HEK293 (cell line): Measurements from ENCODE around the gene KAT5.

ENCODE experiments used
- CTCF ChIA-PET: fragments of 350-600 bp; formaldehyde crosslinking; extraction: SDS; loops from one replicate; lab custom pipeline; 2021; ENCODE audit warnings: antibody characterized with exemption; lab: Yijun Ruan, JAX
- POLR2A ChIA-PET: fragments of 300-600 bp; formaldehyde crosslinking; extraction: SDS; loops from one replicate; lab custom pipeline; 2020; ENCODE audit warnings: antibody characterized with exemption, inconsistent platforms; lab: Yijun Ruan, JAX
- H3K27ac ChIP-seq: fragments of 200-500 bp; sonication (Bioruptor generic); 2 replicates; pipeline ENCODE4 v1.5.1; 2014; ENCODE audit warnings: low read depth, low read length, control low read depth, inconsistent platforms; ENCODE audit errors: extremely low read depth
- H3K36me3 ChIP-seq, 2 experiments: fragments of 200-500 bp in 1 of 2; sonication (Bioruptor generic) in 1 of 2; 1 replicate in 1 of 2; 2 replicates in 1 of 2; pipeline ENCODE4 v1.5.1; 2014 to 2017; ENCODE audit warnings: inconsistent platforms in 2 of 2, low read length in 2 of 2; ENCODE audit not compliant: control insufficient read depth in 2 of 2, insufficient read depth in 1 of 2
- H3K4me1 ChIP-seq: fragments of 200-500 bp; sonication (Bioruptor generic); 2 replicates; pipeline ENCODE4 v1.5.1; 2014; ENCODE audit warnings: mild to moderate bottlenecking, low read length, inconsistent platforms; ENCODE audit not compliant: control insufficient read depth, insufficient read depth
- H3K4me3 ChIP-seq: 2 replicates; pipeline ENCODE4 v1.5.1; 2011; ENCODE audit warnings: low read depth, mild to moderate bottlenecking, control low read depth, low read length, moderate library complexity
- H3K9me3 ChIP-seq: fragments of 200-500 bp; sonication (Bioruptor generic); 2 replicates; pipeline ENCODE4 v1.5.1; 2014; ENCODE audit warnings: low read depth, low read length, inconsistent platforms; ENCODE audit not compliant: control insufficient read depth, insufficient read depth
- GLIS1 ChIP-seq: fragments of 450-650 bp; formaldehyde crosslinking; IDR thresholded peaks from 2 replicates; pipeline ENCODE4 v1.5.1; 2016; ENCODE audit warnings: missing biosample characterization, missing genetic modification characterization
- GLIS2 ChIP-seq: fragments of 450-650 bp; formaldehyde crosslinking; IDR thresholded peaks from 2 replicates; pipeline ENCODE4 v1.5.1; 2016; ENCODE audit warnings: missing biosample characterization, missing genetic modification characterization
- MZF1 ChIP-seq: fragments of 450-650 bp; formaldehyde crosslinking; IDR thresholded peaks from 2 replicates; pipeline ENCODE4 v1.5.1; 2017; ENCODE audit warnings: missing biosample characterization, missing genetic modification characterization, borderline replicate concordance
- PATZ1 ChIP-seq: fragments of 450-650 bp; formaldehyde crosslinking; IDR thresholded peaks from 2 replicates; pipeline ENCODE4 v1.5.1; 2016; ENCODE audit warnings: missing biosample characterization, missing genetic modification characterization
- PBX3 ChIP-seq: sonication (generic); formaldehyde crosslinking; IDR thresholded peaks from 2 replicates; pipeline ENCODE4 v1.8.1; 2022; ENCODE audit warnings: mild to moderate bottlenecking, moderate library complexity, missing genetic modification reagents
- ZNF155 ChIP-seq: fragments of 450-650 bp; formaldehyde crosslinking; IDR thresholded peaks from 2 replicates; pipeline ENCODE4 v1.5.1; 2016; ENCODE audit warnings: missing biosample characterization, missing genetic modification characterization
- ZNF169 ChIP-seq: fragments of 450-650 bp; formaldehyde crosslinking; IDR thresholded peaks from 2 replicates; pipeline ENCODE4 v1.5.1; 2016; ENCODE audit warnings: missing biosample characterization, missing genetic modification characterization
- ZNF184 ChIP-seq: fragments of 450-650 bp; IDR thresholded peaks from 2 replicates; pipeline ENCODE4 v1.5.1; 2018; ENCODE audit warnings: missing biosample characterization, mild to moderate bottlenecking, missing genetic modification characterization
- ZNF391 ChIP-seq: fragments of 450-650 bp; formaldehyde crosslinking; IDR thresholded peaks from 2 replicates; pipeline ENCODE4 v1.5.1; 2016; ENCODE audit warnings: low read depth, missing biosample characterization, missing genetic modification characterization, borderline replicate concordance
- ZNF513 ChIP-seq: fragments of 450-650 bp; IDR thresholded peaks from 2 replicates; pipeline ENCODE4 v1.5.1; 2018; ENCODE audit warnings: missing biosample characterization, missing genetic modification characterization
- ZNF596 ChIP-seq: fragments of 450-650 bp; IDR thresholded peaks from 2 replicates; pipeline ENCODE4 v1.5.0; 2018; ENCODE audit warnings: missing biosample characterization, mild to moderate bottlenecking, missing genetic modification characterization, moderate library complexity
- ZNF624 ChIP-seq: fragments of 450-650 bp; formaldehyde crosslinking; IDR thresholded peaks from 2 replicates; pipeline ENCODE4 v1.5.1; 2017; ENCODE audit warnings: missing biosample characterization, missing genetic modification characterization
- ZNF677 ChIP-seq: fragments of 450-650 bp; IDR thresholded peaks from 2 replicates; pipeline ENCODE4 v1.5.0; 2018; ENCODE audit warnings: missing biosample characterization, mild to moderate bottlenecking, missing genetic modification characterization, moderate library complexity
- ZNF791 ChIP-seq: fragments of 450-650 bp; formaldehyde crosslinking; IDR thresholded peaks from 2 replicates; pipeline ENCODE4 v1.5.1; 2016; ENCODE audit warnings: missing biosample characterization, missing genetic modification characterization
- TF ChIP-seq, protein P1 (sequence below): fragments of 450-650 bp; formaldehyde crosslinking; IDR thresholded peaks from 2 replicates; pipeline ENCODE4 v1.5.1; 2016; ENCODE audit warnings: missing biosample characterization, missing genetic modification characterization

KAT5 gene

DNA sequence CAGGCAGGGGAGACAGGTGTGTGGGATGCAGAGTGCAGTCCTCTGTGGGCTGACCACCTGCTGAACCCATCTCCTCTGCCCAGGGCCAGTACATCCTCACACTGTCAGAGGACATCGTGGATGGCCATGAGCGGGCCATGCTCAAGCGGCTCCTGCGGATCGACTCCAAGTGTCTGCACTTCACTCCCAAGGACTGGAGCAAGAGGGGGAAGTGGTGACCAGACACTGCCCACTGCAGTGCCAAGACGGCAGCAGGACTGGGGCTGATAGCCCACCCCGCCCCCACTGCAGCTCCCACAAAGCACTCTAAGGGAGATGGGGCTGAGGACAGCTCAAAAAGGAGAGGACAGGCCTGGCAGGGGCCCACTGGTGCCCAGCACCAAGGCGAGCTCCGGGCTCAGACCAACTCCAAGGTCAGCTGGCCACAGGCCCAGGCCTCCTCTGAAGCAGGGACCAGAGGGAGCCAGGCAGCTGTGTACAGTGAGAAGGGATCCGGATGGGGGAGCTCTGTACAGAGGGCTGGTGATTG is 7.0 kb downstream of the KAT5 start:
- H3K4me3 ChIP-seq = peak overlapping the region; percentile 90
- H3K27ac ChIP-seq = no peak overlapping the region
- H3K36me3 ChIP-seq = peaks cover under 1 to 60% of the 10 kb centered on the region in 2 experiments; a peak in 2 of 3 replicates
- ChIA-PET POLR2A (interaction anchor here (0.5 to 2.5 kb wide), 14 partner anchors 8 to 169 kb away, joined by 3 to 55 read pairs (median 5); partner anchors contain the start of genes AP5B1, FIBP, KAT5 and MUS81), CTCF (interaction anchor here (0.5 to 2.2 kb wide), 7 partner anchors 9 to 169 kb away, joined by 3 to 17 read pairs (median 4); partner anchors contain the start of gene FIBP)
- H3K4me1 ChIP-seq = no peaks in the 10 kb centered on the region
- no peaks in the 10 kb centered on the region for H3K9me3 ChIP-seq
- TF ChIP-seq ZNF391 (tag by site-specific recombination) = no peak
- peak; percentile 78; the same call in 1 of the 2 replicates for TF ChIP-seq MZF1 (tag by site-specific recombination)
- TF ChIP-seq ZNF596 = no peak
- TF ChIP-seq ZNF791 = no peak
- TF ChIP-seq ZNF677 (tag by site-specific recombination) = no peak
- no peak for TF ChIP-seq ZNF169 (tag by site-specific recombination)

DNA sequence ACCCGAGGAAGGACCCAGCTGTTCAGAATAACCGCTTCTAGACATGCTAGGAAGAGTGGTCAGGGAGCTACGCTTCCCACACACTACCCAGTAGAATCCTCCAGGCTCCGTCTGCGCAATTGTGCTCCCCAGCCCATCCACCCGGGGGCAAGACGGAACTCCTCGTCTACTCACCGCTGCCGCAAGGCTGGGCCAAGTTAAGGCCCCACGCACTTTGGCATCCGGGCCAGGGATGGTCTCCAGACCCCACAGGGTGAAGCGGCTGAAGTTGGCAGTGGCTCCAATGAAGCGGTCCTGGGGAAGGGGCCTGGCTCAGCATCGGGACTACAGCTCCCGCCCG is 7.8 kb downstream of the KAT5 start:
- POLR2A ChIA-PET = interaction anchor here (0.5 to 2.5 kb wide), 24 partner anchors 8 to 331 kb away, joined by 3 to 55 read pairs (median 4); partner anchors contain the start of genes AP5B1, CFL1, FAM89B and FIBP

More for the DNA sequence above, 7.8 kb downstream of the KAT5 start:
- peak; percentile 69 for TF ChIP-seq GLIS1 (tag by site-specific recombination)
- TF ChIP-seq ZNF155 (tag by site-specific recombination) = no peak
- no peak for TF ChIP-seq ZNF184
- TF ChIP-seq ZNF596 = no peak
- no peak for TF ChIP-seq ZNF624 (tag by site-specific recombination)
- TF ChIP-seq ZNF513 (tag by site-specific recombination) = no peak
- TF ChIP-seq, protein P1, sequence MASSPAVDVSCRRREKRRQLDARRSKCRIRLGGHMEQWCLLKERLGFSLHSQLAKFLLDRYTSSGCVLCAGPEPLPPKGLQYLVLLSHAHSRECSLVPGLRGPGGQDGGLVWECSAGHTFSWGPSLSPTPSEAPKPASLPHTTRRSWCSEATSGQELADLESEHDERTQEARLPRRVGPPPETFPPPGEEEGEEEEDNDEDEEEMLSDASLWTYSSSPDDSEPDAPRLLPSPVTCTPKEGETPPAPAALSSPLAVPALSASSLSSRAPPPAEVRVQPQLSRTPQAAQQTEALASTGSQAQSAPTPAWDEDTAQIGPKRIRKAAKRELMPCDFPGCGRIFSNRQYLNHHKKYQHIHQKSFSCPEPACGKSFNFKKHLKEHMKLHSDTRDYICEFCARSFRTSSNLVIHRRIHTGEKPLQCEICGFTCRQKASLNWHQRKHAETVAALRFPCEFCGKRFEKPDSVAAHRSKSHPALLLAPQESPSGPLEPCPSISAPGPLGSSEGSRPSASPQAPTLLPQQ (tag by site-specific recombination) = no peak
- 0 out of 2 replicates have a peak, but pooled peaks have one; percentile 11 for TF ChIP-seq PBX3 (CRISPR knock-in tag)
- TF ChIP-seq PATZ1 (tag by site-specific recombination) = peak; percentile 5; the same call in 1 of the 2 replicates
- peak; percentile 60 for TF ChIP-seq GLIS2 (tag by site-specific recombination)
- TF ChIP-seq, all 188 proteins: peak for 4
- Histone ChIP-seq H3K9me3 (no peaks in the 10 kb centered on the region), H3K36me3 (peaks cover 0 to 52% of the 10 kb centered on the region in 2 experiments; a peak in 2 of 3 replicates), H3K4me3 (peak overlapping the region; percentile 90), H3K27ac (peak overlapping the region; percentile 76; the same call in 1 of the 2 replicates), H3K4me1 (no peaks in the 10 kb centered on the region)
- CTCF ChIA-PET = interaction anchor here (0.5 to 2.2 kb wide), 12 partner anchors 9 to 303 kb away, joined by 3 to 17 read pairs (median 4); partner anchors contain the start of gene FIBP
